Left forelimb (tissue), 1 donor: Measurements from ENCODE around the gene TMPRSS2.

Experiments
- DNase-seq: peaks from one replicate; pipeline ENCODE4 v3.0.0-alpha.2; 2018; ENCODE audit warnings: low spot score

Gene TMPRSS2

DNA sequence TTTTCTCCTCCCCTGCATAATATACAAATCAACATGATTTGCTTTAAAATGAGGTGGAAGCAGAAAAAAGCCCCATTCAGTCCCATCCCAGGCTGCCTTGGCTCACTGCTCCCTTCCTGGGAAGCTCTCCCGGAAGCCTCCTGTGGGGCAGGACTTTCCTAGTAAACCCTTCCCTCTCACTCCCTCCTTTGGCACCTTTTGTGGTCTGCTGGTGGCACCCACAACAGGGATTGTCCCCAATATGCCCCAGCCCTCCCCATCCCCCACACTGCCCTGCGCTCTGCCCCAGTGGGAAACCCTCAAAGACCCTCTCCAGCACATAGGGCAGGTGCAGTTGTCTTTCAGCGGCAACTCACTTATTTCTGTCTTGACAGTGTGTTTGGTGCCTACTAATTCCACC lies 1.8 kb upstream of the TMPRSS2 start:
- DNase-seq = no peak

GRCh38 chr21:41509145-41509496 lies 1.2 kb upstream of the TMPRSS2 start:
- no peak for DNase-seq

GRCh38 chr21:41508415-41509144 lies 622 bp upstream of the TMPRSS2 start:
- no peak for DNase-seq

- no peak for DNase-seq
Observed at GRCh38 chr21:41506611-41507520, 1.1 kb downstream of the TMPRSS2 start.

DNA sequence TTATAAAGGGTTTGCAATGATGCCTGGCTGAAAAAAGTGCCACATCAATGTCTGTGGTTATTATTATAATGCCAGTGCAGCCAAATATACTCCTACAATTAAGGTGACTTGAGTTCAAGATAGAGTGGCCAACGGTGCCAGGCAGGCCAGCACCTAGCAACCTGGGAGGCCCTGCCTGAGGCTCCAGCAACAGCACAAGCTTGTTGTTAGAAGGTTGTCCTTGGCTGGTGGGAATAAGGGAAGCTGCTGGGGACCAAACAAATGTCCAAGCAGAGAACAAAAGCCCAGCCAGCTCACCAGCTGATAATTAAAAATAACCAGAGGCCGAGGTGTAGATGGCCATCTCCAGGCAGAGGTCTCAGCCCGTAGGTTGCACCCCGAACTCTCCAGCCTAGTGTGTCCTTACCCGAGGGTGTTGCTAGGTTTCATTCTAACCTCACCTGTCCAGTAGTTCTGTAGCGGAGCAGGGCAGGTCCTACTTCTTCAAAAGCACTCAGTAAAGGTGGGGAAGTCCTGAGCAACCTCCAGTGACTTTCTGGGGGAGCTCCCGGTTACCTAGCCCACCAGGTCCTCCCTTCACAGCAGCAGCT lies 1.9 kb downstream of the TMPRSS2 start:
- no peak for DNase-seq

- DNase-seq = no peak
Observed at GRCh38 chr21:41504030-41504429, 3.9 kb downstream of the TMPRSS2 start.

GRCh38 chr21:41503331-41503730 lies 4.6 kb downstream of the TMPRSS2 start:
- DNase-seq = no peak

- DNase-seq = no peak
Observed at GRCh38 chr21:41501919-41502318, 6.0 kb downstream of the TMPRSS2 start.

GRCh38 chr21:41500931-41501381 lies 7.0 kb downstream of the TMPRSS2 start:
- no peak for DNase-seq

DNA sequence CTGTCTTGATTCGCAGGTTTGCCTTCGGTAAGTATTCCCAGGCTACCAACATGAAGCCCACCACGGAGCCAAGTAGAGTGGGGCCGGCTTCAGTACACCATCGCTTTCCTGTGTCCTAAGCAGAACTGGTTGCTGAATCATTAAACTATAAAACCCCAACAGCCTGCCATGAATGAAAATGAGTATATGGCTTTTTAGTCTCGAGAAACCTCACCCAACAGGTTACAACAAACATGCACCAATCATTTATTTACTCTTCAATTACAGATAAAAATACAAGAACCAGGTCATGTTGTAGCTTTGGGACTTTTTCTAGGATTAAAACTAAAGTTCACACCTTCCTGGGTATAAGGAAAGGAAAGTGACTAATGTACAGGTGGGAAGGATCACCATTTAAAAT lies 7.6 kb downstream of the TMPRSS2 start:
- DNase-seq = no peak

DNA sequence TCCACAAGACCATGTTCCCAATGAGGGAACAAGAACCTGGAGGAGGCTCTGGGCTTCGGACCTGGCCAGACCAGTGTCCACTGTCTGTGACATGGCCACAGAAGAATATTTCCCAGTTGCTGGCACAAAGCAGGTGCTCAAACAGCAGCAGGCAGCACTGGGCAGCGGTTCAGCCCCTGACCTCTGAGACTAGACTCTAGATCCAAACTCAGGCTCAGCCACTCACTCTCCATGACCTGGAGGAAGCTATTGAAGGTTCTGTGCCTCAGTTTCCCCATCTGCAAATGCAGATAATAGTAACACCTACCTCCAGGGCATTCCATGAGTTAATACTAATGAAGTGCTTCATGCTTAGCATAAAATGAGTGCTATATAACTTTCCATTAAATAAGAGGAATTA lies 8.0 kb downstream of the TMPRSS2 start:
- no peak for DNase-seq

- DNase-seq = no peak
Observed at GRCh38 chr21:41497788-41498187, 10.2 kb downstream of the TMPRSS2 start.

- no peak for DNase-seq
Observed at GRCh38 chr21:41497008-41497407, 10.9 kb downstream of the TMPRSS2 start.

DNA sequence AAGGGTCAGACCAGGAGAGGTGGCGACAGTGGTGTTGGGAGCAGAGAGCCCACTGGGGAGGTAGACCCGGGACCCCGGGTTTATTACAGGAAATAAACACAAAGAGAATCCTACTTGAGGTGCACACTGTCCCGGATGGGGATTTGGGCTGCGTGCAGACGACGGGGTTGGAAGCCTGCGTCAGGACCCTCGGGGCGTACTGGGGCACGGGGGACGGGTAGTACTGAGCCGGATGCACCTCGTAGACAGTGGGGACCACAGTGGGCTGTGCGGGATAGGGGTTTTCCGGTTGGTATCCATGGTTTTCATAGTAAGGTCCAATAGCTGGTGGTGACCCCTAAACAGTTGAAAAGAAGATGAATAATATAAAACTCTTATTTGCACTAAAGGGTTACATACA lies 13.7 kb downstream of the TMPRSS2 start:
- no peak for DNase-seq

GRCh38 chr21:41491412-41491811 lies 16.5 kb downstream of the TMPRSS2 start:
- DNase-seq = no peak

DNA sequence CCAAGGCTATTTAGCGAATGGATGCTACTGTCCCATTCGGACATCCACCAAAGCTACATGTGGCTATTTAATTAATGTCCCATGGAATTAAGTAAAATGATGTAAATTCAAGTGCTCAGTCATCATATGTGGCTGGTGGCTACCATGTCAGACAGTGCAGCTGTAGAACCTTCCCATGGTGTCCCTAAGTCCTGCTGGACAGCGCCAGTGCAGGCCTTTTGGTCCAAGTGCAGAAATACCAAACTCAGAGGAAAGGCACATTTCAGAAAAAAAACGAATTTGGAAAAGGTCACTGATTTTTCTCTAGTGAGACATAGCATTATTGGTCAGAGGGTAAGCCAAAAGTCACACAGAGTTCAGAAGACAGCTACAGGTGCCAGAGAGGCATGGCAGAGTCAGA lies 17.6 kb downstream of the TMPRSS2 start:
- DNase-seq = no peak

DNA sequence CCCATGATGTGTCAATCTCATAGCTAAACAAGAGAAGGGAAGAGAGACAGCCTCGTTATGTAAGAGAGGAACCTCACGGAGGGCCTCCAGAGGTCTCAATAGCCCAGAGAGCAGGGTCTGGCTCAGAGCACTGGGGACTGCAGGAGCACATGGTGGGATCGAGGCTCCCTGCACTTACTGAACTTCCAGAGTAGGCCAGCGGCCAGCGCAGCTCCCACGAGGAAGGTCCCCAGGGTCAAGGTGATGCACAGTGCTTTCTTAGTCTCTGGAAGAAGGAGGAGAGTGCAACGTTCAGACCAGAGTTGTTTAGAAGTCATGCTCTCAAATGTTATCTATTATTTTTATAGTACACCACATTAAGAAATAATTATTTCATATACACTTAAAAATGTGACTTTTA lies 18.6 kb downstream of the TMPRSS2 start:
- DNase-seq = no peak

DNA sequence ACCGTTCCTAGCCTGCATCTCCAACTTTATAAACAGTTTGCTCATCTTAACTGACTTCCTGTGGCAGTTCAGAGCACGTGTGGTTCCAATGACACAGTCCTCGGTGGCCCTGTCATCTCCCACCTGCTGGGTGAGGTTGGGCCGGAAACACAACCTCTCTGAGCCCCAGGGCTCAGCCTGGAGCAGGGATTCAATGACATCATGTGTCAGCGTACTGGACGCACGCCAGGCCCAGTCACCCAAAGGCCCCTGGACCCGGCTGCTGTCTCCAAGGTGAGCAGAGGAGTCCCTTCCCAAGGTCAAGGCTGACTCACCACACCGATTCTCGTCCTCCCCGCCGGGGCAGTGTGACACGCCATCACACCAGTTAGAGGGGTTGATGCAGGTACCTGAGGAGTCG lies 19.9 kb downstream of the TMPRSS2 start:
- no peak for DNase-seq

GRCh38 chr21:41487082-41487481 lies 20.9 kb downstream of the TMPRSS2 start:
- DNase-seq = no peak

DNA sequence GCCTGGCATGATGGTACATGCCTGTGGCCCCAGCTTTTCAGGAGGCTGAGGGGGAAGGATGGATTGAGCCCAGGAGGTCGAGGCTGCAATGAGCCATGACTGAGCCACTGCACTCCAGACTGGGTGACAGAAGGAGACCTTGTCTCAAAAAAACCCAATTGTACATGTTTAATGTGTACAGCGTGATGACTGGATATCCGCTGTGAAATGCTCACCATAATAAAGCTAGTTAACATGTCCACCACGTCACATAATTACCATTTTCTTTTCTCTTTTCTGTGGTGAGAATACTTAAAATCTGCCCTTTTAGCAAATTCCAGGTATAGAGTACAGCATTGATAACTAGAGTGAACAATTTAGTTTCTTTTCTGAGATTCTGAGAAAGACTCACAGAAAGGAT lies 24.0 kb downstream of the TMPRSS2 start:
- DNase-seq = no peak

DNA sequence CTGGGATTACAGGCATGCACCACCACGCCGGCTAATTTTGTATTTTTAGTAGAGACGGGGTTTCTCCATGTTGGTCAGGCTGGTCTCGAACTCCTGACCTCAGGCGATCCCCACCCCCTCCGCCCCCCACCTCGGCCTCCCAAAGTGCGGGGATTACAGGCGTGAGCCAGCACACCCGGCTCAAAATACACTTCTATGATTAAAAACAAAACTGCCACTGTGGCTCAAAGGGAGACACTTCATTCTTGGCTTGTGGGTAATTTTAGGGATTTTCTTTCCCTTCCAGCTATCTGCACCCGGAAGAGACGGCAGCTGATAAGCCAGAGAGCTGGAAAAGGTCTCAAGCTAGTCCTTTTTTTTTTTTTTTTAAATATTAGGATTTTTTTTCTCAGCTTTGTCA lies 24.5 kb downstream of the TMPRSS2 start:
- no peak for DNase-seq

- DNase-seq = no peak
Observed at GRCh38 chr21:41482980-41483379, 25.0 kb downstream of the TMPRSS2 start.

DNA sequence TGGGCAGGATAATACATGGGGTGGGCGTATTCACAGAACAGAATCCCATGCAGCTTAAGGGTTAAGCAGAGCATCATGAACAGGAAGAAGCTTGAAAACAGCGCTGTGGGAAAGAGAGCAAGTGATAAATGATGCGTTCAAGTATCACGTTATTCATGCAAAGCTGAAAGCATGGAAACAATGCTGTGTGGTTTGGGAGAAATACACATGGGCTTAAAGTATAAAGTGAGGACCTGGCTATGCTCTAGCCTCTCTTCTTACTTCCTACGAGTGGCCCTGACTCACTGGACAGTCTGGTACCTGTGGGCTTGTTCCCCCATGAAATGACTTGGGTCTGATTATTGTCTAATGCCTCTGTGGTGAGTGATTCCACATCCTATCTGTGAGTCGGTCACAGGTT lies 25.7 kb downstream of the TMPRSS2 start:
- DNase-seq = no peak
